ENCODE results near the gene KLF5. TPM values are rescaled to one million over a fixed set of nuclear protein-coding genes. Genes with fewer than 3 reads are reported as not detected.

KLF5 gene
- total RNA-seq, 4 donors from 2014 or later: 9.8 to 15.6 (median 10.9) TPM

GRCh38 chr13:73025217-73026012, 33.4 kb upstream of the KLF5 start:
- Histone ChIP-seq H3K4me3 (no peak overlapping the region), H3K9me3 (no peaks in the 10 kb centered on the region), H3K27me3 (no peaks in the 10 kb centered on the region), H3K27ac (no peak overlapping the region), H3K4me1 (peaks cover 5 to 8% of the 10 kb centered on the region in 2 donors), H3K36me3 (no peaks in the 10 kb centered on the region)
- in situ Hi-C loops (cut with MboI; ENCODE audit: low sequenced_read_pairs in 4 of 4) (no loop called here), intact Hi-C loops (cut with DNase I; ENCODE audit: low total_unique reads) (no loop called here)
- ATAC-seq: no peak
- no peak for DNase-seq
- TF ChIP-seq POLR2A (IDR thresholded peaks at IDR 0.05): no peak

- H3K4me3 ChIP-seq: no peak overlapping the region
- no peak for TF ChIP-seq CTCF (IDR thresholded peaks at IDR 0.05 in 4 of 5, conservative IDR thresholded peaks at IDR 0.05 in 1 of 5)
- TF ChIP-seq POLR2A (IDR thresholded peaks at IDR 0.05): no peak
- DNase-seq (no peak), ATAC-seq (no peak)
- no peak overlapping the region for H3K27ac ChIP-seq
- no peaks in the 10 kb centered on the region for H3K9me3 ChIP-seq
- in situ Hi-C loops (cut with MboI; ENCODE audit: low sequenced_read_pairs in 4 of 4) (no loop called here), intact Hi-C loops (cut with DNase I; ENCODE audit: low total_unique reads) (no loop called here)
- H3K36me3 ChIP-seq: no peaks in the 10 kb centered on the region
- H3K27me3 ChIP-seq: no peaks in the 10 kb centered on the region
- no peaks in the 10 kb centered on the region for H3K4me1 ChIP-seq
Measured at GRCh38 chr13:73034901-73035300, 23.9 kb upstream of the KLF5 start.

- Histone ChIP-seq H3K27me3 (no peaks in the 10 kb centered on the region), H3K36me3 (no peaks in the 10 kb centered on the region), H3K9me3 (no peaks in the 10 kb centered on the region), H3K27ac (no peak overlapping the region), H3K4me1 (no peaks in the 10 kb centered on the region), H3K4me3 (no peak overlapping the region)
- TF ChIP-seq CTCF (IDR thresholded peaks at IDR 0.05 in 4 of 5, conservative IDR thresholded peaks at IDR 0.05 in 1 of 5): no peak
- no peak for TF ChIP-seq POLR2A (IDR thresholded peaks at IDR 0.05)
- in situ Hi-C loops (cut with MboI; ENCODE audit: low sequenced_read_pairs in 4 of 4) (no loop called here), intact Hi-C loops (cut with DNase I; ENCODE audit: low total_unique reads) (no loop called here)
- DNase-seq (no peak), ATAC-seq (no peak)
Measured at GRCh38 chr13:73035660-73036059, 23.1 kb upstream of the KLF5 start.

GRCh38 chr13:73036566-73036965, 22.2 kb upstream of the KLF5 start:
- no peak for DNase-seq
- Histone ChIP-seq H3K9me3 (no peaks in the 10 kb centered on the region), H3K4me1 (no peaks in the 10 kb centered on the region), H3K4me3 (no peak overlapping the region), H3K27me3 (no peaks in the 10 kb centered on the region), H3K27ac (no peak overlapping the region), H3K36me3 (no peaks in the 10 kb centered on the region)
- in situ Hi-C loops (cut with MboI; ENCODE audit: low sequenced_read_pairs in 4 of 4) (no loop called here), intact Hi-C loops (cut with DNase I; ENCODE audit: low total_unique reads) (no loop called here)
- peak in 1 of 2 donors; percentile 27 for ATAC-seq
- TF ChIP-seq CTCF (IDR thresholded peaks at IDR 0.05 in 4 of 5, conservative IDR thresholded peaks at IDR 0.05 in 1 of 5): no peak
- TF ChIP-seq POLR2A (IDR thresholded peaks at IDR 0.05): no peak

GRCh38 chr13:73038064-73038463, 20.7 kb upstream of the KLF5 start:
- no peaks in the 10 kb centered on the region for H3K36me3 ChIP-seq
- in situ Hi-C loops (cut with MboI; ENCODE audit: low sequenced_read_pairs in 4 of 4): no loop called here
- no peaks in the 10 kb centered on the region for H3K4me1 ChIP-seq
- DNase-seq (no peak), ATAC-seq (no peak)
- H3K9me3 ChIP-seq: no peaks in the 10 kb centered on the region
- intact Hi-C loops (cut with DNase I; ENCODE audit: low total_unique reads): no loop called here
- H3K27ac ChIP-seq: no peak overlapping the region
- no peak overlapping the region for H3K4me3 ChIP-seq
- H3K27me3 ChIP-seq: no peaks in the 10 kb centered on the region
- no peak for TF ChIP-seq CTCF (IDR thresholded peaks at IDR 0.05 in 4 of 5, conservative IDR thresholded peaks at IDR 0.05 in 1 of 5)
- no peak for TF ChIP-seq POLR2A (IDR thresholded peaks at IDR 0.05)
